Memory B cell (primary cell): ENCODE data around the gene PPP2R2D.

Experiments used
- ATAC-seq: fragments of 150-1000 bp; cut with Tn5 transposase; 2 replicates; pipeline ENCODE4 v1.10.0; 2021; ENCODE audit warnings: low read depth, mild to moderate bottlenecking, moderate library complexity
- DNase-seq, 2 donors: peaks; one replicate each; pipeline ENCODE4 v3.0.0; 2022; ENCODE audit warnings: low spot score in 2 of 2
- H3K27ac Mint-ChIP-seq: one replicate; pipeline ENCODE4 v1.8.0; 2022; ENCODE audit warnings: mild to moderate bottlenecking, moderate library complexity, mixed read lengths
- H3K27me3 Mint-ChIP-seq: one replicate; pipeline ENCODE4 v1.8.0; 2022; ENCODE audit warnings: mixed read lengths
- H3K36me3 Mint-ChIP-seq: one replicate; pipeline ENCODE4 v1.8.0; 2022; ENCODE audit warnings: mild to moderate bottlenecking, mixed read lengths
- H3K4me1 Mint-ChIP-seq: one replicate; pipeline ENCODE4 v1.8.0; 2022; ENCODE audit warnings: mixed read lengths
- H3K4me3 Mint-ChIP-seq: one replicate; pipeline ENCODE4 v1.8.0; 2022; ENCODE audit warnings: mild to moderate bottlenecking, moderate library complexity, mixed read lengths
- H3K9me3 Mint-ChIP-seq: one replicate; pipeline ENCODE4 v1.8.0; 2022; ENCODE audit warnings: mixed read lengths

PPP2R2D gene

GRCh38 chr10:131993275-131993674 lies 92.5 kb downstream of the PPP2R2D start:
- H3K4me1 Mint-ChIP-seq, result peaks cover 5% of the 10 kb centered on the region
- H3K27ac Mint-ChIP-seq, result no peak overlapping the region
- H3K27me3 Mint-ChIP-seq, result peaks cover 3% of the 10 kb centered on the region
- no peak overlapping the region for H3K4me3 Mint-ChIP-seq
- H3K36me3 Mint-ChIP-seq, result no peaks in the 10 kb centered on the region
- DNase-seq, result no peak
- H3K9me3 Mint-ChIP-seq, result no peaks in the 10 kb centered on the region
- no peak for ATAC-seq

DNA sequence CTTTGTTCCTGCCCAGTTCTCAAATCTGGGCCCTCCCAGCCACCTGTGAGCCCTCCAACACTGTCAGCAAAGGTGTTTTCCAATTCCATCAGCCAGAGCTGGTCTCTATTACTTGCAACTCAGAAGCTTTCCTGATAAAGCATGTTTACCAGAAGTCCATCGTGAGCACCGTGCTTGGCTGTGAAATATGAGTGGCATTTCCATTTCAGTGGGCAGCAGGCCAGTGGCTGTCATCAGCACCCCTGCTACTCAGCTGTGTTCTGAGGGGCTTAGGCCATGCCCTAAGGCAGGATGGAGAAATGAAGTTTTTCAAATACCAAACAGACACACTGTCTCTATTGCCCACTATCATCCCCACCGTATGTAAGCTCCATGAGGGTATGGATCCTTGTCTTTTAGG lies 93.6 kb downstream of the PPP2R2D start:
- Mint-ChIP-seq H3K4me3 (no peak overlapping the region), H3K27me3 (peaks cover 3% of the 10 kb centered on the region), H3K9me3 (no peaks in the 10 kb centered on the region), H3K36me3 (no peaks in the 10 kb centered on the region), H3K27ac (no peak overlapping the region), H3K4me1 (peaks cover 5% of the 10 kb centered on the region)
- no peak for DNase-seq
- no peak for ATAC-seq

DNA sequence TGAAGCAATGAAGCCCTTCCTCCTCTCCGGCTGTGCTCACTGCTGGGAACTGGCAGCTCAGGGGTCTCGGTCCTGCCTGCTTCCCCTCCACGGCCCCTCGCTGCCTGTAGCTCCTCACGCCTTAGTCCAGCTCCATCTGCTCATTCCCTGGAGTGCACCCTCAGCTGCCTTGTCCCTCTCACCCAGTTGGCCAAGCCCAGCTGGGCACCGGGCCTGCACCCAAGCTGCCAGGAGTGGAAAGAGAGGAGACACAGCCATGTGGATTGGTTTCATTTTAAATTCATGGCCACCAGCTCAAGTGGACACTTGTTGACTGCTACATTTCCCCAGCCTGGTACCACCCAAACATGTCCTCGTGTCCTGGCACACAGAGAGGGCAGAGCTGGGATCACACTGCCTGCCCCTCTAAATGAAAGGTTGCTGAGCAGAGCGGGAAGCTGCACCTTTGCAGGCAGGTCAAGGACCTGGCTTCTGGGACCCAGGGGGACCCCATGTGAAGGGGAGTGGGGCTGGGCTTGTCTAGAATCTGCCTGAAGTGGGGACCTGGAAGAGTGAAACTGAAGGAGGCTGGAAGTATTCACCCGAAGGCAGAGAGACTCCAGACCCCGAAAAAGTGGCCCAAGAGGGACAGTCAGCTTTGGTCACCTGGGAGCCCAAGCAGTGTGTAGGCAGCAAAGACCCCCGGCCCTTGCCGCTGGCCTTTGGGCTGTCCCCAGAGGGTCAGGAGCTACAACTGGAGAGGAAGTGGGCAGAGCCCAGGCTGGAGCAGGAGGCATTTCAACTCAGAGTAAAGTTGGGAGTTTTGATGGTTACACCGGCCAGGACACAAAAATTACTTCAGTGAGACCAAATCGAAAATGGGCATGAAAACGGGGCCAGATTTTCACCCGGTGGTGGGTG lies 95.9 kb downstream of the PPP2R2D start:
- Mint-ChIP-seq H3K36me3 (no peaks in the 10 kb centered on the region), H3K27me3 (peaks cover 3% of the 10 kb centered on the region), H3K4me3 (no peak overlapping the region), H3K9me3 (no peaks in the 10 kb centered on the region), H3K27ac (no peak overlapping the region), H3K4me1 (peaks cover 5% of the 10 kb centered on the region)
- DNase-seq (no peak), ATAC-seq (no peak)

- no peak overlapping the region for H3K4me3 Mint-ChIP-seq
- H3K36me3 Mint-ChIP-seq, result no peaks in the 10 kb centered on the region
- H3K27ac Mint-ChIP-seq, result no peak overlapping the region
- H3K9me3 Mint-ChIP-seq, result no peaks in the 10 kb centered on the region
- H3K4me1 Mint-ChIP-seq, result no peaks in the 10 kb centered on the region
- H3K27me3 Mint-ChIP-seq, result peaks cover 3% of the 10 kb centered on the region
- no peak for ATAC-seq
- no peak for DNase-seq
Measured at GRCh38 chr10:131997366-131998049, 96.7 kb downstream of the PPP2R2D start.

GRCh38 chr10:131998050-131998844 lies 97.4 kb downstream of the PPP2R2D start:
- no peaks in the 10 kb centered on the region for H3K9me3 Mint-ChIP-seq
- H3K36me3 Mint-ChIP-seq, result no peaks in the 10 kb centered on the region

GRCh38 chr10:131998845-131999681 lies 98.3 kb downstream of the PPP2R2D start:
- DNase-seq (no peak), ATAC-seq (no peak)
- peaks cover 4% of the 10 kb centered on the region for H3K27me3 Mint-ChIP-seq
- no peaks in the 10 kb centered on the region for H3K9me3 Mint-ChIP-seq
- no peaks in the 10 kb centered on the region for H3K4me1 Mint-ChIP-seq
- H3K36me3 Mint-ChIP-seq, result no peaks in the 10 kb centered on the region
- no peak overlapping the region for H3K27ac Mint-ChIP-seq
- no peak overlapping the region for H3K4me3 Mint-ChIP-seq

More at GRCh38 chr10:131998050-131998844, 97.4 kb downstream of the PPP2R2D start:
- no peaks in the 10 kb centered on the region for H3K4me1 Mint-ChIP-seq
- ATAC-seq, result no peak
- H3K27ac Mint-ChIP-seq, result no peak overlapping the region
- peaks cover 3% of the 10 kb centered on the region for H3K27me3 Mint-ChIP-seq
- no peak for DNase-seq
- H3K4me3 Mint-ChIP-seq, result no peak overlapping the region

DNA sequence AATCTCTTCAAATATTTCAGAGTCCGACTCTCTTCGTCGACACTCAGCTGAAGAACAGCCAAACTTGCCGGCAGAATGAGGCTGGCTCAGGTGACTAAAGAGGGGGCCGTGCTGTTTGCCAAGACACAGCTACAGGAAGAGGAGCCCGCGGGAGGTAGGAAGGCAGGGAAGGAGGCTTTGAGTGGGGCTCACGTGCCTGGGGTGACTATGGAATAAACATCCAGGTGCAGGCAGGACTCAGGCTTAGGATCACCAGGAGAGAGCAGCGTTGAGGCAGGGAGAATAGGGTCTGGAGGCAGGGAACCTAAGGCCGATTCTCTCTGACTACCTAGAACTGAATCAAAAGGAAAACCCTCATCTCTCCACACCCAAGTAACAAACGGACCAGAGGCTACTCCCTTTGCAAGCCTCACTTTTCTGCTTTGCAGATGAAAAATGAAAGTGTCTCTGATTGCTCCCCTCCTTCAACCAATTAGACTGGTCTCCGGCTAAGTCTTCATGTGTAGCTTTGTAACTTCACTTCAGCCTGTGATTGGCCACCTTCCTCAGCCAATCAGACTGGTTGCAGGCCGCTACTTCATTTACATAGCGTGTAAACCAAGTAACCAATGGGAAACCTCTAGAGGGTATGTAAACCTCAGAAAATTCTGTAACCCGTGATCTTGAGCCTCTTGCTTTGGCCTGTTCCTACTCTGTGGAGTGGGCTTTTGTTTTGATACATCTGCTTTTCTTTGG lies 100.6 kb downstream of the PPP2R2D start:
- Mint-ChIP-seq H3K36me3 (no peaks in the 10 kb centered on the region), H3K9me3 (no peaks in the 10 kb centered on the region), H3K4me1 (no peaks in the 10 kb centered on the region), H3K4me3 (no peak overlapping the region), H3K27me3 (peaks cover 5% of the 10 kb centered on the region), H3K27ac (no peak overlapping the region)
- no peak for DNase-seq
- no peak for ATAC-seq

DNA sequence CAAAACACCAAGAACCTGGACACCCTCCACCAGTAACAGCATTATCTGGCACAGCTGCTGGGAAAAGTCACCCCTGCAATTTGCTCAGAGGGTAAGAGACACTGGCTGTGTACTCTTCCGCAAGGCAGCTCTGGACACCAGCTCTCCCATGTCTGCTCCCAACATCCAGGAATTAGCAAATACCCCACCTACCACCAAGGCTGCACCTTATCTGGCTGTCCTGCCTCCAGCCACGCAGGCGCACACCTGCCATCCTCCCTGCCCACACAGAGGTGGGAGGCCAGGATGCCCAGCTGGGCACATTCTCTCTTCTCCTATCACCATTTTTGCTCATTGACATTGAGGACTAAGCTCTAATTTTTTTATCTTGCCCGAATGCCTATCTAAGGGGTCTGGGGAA lies 101.2 kb downstream of the PPP2R2D start:
- Mint-ChIP-seq H3K27me3 (peaks cover 4% of the 10 kb centered on the region), H3K27ac (no peak overlapping the region), H3K36me3 (no peaks in the 10 kb centered on the region), H3K4me3 (no peak overlapping the region), H3K9me3 (no peaks in the 10 kb centered on the region), H3K4me1 (no peaks in the 10 kb centered on the region)
- ATAC-seq, result no peak
- DNase-seq, result no peak

DNA sequence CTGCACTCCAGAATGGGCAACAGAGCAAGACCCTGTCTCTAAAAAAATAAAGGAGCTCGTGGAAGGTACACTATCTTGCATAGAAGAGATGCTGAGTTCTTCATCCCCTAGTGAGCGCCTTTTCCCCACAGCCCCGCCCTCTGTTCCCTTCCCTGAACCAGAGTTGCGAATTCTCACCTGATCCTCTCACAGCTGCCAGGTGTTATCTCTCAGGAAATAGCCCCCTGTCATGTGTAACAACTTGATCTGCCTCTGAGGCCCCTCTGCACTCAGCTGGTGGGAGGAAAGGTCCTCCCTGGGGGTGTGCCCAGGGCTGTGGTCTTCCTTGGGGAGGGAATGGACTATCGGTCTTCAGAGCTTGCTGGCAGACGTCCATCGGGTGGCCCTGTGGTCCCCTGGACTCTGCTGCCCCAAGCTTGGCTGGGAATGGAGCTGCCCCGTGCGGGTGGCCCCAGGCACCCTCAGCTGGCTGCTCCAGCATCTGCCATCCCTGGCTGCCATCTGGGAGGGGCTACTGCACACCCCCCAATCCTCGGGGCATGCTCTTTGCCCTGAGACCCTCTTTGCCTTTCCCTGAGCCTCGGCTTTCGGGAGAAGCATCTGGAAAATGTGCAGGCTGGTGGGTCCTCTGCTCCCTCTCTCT lies 102.6 kb downstream of the PPP2R2D start:
- DNase-seq (no peak), ATAC-seq (no peak)
- no peak overlapping the region for H3K27ac Mint-ChIP-seq
- H3K36me3 Mint-ChIP-seq, result no peaks in the 10 kb centered on the region
- no peak overlapping the region for H3K4me3 Mint-ChIP-seq
- peaks cover 5% of the 10 kb centered on the region for H3K27me3 Mint-ChIP-seq
- H3K4me1 Mint-ChIP-seq, result no peaks in the 10 kb centered on the region
- H3K9me3 Mint-ChIP-seq, result no peaks in the 10 kb centered on the region

- Mint-ChIP-seq H3K4me3 (no peak overlapping the region), H3K9me3 (no peaks in the 10 kb centered on the region), H3K4me1 (no peaks in the 10 kb centered on the region), H3K27me3 (peaks cover 6% of the 10 kb centered on the region), H3K36me3 (no peaks in the 10 kb centered on the region), H3K27ac (no peak overlapping the region)
- no peak for DNase-seq
- ATAC-seq, result no peak
Measured at GRCh38 chr10:132004052-132004451, 103.2 kb downstream of the PPP2R2D start.

GRCh38 chr10:132005147-132005546 lies 104.3 kb downstream of the PPP2R2D start:
- ATAC-seq, result no peak
- H3K4me1 Mint-ChIP-seq, result no peaks in the 10 kb centered on the region

GRCh38 chr10:132006966-132007365 lies 106.2 kb downstream of the PPP2R2D start:
- Mint-ChIP-seq H3K4me3 (no peak overlapping the region), H3K9me3 (no peaks in the 10 kb centered on the region), H3K36me3 (no peaks in the 10 kb centered on the region), H3K27me3 (peaks cover 6% of the 10 kb centered on the region), H3K4me1 (no peaks in the 10 kb centered on the region), H3K27ac (no peak overlapping the region)
- DNase-seq (no peak), ATAC-seq (no peak)

More at GRCh38 chr10:132005147-132005546, 104.3 kb downstream of the PPP2R2D start:
- peaks cover 6% of the 10 kb centered on the region for H3K27me3 Mint-ChIP-seq
- H3K36me3 Mint-ChIP-seq, result no peaks in the 10 kb centered on the region
- no peak overlapping the region for H3K4me3 Mint-ChIP-seq
- no peak overlapping the region for H3K27ac Mint-ChIP-seq
- DNase-seq, result no peak
- no peaks in the 10 kb centered on the region for H3K9me3 Mint-ChIP-seq
